ENCODE results near the gene NPY4R.
"Not testable (repeated sequence)": the region's sequence is repeated elsewhere in the genome, so short reads cannot be mapped to it uniquely, and the experiment has no call there.

NPY4R gene

DNA sequence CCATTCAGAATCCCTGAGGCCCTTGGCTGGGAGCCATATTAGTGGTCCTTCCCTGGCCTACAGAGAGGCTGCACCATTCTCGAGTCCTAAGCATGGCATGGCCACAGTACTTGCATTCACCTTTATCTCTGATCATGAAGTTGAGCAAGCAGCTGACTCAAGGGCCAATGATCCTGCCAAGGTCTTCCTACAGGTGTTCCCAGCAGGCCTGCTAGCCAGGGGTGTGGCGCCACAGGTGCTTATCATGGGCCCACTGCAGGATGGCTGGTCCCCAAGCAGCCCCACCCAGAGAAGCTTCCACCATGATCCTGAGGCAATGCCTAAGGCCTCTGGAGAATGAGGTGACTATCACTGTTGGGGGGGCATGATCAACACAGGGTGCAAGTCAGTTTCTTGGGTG is 42.2 kb downstream of the NPY4R start:
- in situ Hi-C loops (cut with MboI; ENCODE audit: low pct_unique_long_range_greater_than_20kb, low sequenced_read_pairs, unreplicated experiment); DNase-seq (ENCODE audit: low spot score): not testable (repeated sequence)

DNA sequence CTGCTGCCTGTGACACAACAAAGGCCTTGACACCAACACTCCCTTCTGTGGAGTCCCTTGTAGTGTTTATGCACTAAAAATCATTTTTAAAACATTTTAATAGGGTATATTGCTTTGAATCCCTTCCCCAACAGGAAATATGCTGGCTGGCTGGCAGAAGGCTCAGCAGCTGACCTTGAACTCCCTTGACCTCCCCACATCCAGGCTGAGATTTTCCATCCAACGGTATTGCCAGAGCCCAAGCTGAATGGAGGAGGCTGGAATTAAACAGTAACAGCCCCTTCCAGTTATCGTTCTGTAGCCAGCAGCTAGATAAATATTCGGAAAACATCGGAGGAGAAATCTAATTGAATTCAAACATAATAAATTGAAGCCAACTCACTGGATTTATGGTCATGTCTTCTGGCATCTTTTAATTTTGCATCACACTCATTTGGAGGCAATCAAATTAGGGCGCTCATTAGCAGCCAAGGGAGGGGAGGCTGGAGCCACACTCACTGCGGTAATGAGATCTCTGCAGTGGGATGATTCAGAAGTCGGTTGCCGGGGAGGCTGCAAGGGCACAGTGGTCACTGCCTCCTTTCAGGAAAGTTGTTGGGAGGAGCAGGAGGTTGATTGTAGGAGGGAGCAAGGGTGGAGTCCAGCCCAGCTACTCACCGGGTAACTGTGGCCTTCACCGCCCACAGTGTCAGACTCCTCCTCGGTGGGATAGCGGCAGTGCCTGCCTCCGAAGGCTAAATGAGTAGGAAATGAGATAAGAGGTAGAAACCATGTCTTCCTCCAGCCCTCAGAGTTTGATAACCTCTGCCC is 46.0 kb downstream of the NPY4R start:
- DNase-seq (ENCODE audit: low spot score); in situ Hi-C loops (cut with MboI; ENCODE audit: low pct_unique_long_range_greater_than_20kb, low sequenced_read_pairs, unreplicated experiment): not testable (repeated sequence)

DNA sequence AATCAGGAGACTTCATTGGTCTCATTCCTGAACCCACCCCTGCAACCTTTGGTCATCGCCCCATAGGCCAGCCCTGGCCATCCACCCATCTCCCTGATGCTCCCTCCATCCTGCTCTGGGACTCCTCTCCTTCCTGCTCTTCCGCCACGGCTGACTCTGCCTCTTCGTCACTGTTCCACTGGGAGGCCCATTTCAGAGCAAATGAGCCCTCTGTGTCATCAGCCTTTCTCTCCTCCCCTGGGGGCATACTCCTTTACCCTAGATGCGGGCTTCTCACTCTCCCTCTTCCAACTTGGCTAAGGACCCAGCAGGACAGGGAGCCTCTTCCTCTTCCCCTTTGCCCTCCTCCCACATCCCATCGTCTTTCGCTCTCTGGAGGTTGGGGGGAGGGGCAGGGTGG is 47.5 kb downstream of the NPY4R start:
- in situ Hi-C loops (cut with MboI; ENCODE audit: low pct_unique_long_range_greater_than_20kb, low sequenced_read_pairs, unreplicated experiment), result not testable (repeated sequence)

DNA sequence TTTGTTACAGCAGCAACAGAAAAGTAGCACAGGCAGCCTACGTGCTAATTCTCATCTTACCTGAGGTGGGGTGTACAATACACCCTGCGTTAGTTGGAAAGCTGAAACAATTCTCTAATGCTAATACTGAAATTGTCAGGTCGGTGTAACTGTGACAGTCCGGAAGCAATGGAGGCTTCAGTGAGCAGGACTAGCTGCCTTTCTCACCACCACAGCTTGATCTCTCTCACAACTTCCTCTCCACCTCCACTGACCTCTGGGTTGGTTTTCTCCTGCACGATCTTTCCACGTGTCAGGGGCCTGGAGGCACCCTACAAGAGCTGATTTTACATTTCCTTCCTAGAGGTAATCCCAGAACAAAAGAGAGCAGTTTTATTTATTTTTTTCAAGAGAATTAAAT is 50.5 kb downstream of the NPY4R start:
- DNase-seq (ENCODE audit: low spot score); in situ Hi-C loops (cut with MboI; ENCODE audit: low pct_unique_long_range_greater_than_20kb, low sequenced_read_pairs, unreplicated experiment): not testable (repeated sequence)

More for the DNA sequence above, 47.5 kb downstream of the NPY4R start:
- not testable (repeated sequence) for DNase-seq (ENCODE audit: low spot score)

DNA sequence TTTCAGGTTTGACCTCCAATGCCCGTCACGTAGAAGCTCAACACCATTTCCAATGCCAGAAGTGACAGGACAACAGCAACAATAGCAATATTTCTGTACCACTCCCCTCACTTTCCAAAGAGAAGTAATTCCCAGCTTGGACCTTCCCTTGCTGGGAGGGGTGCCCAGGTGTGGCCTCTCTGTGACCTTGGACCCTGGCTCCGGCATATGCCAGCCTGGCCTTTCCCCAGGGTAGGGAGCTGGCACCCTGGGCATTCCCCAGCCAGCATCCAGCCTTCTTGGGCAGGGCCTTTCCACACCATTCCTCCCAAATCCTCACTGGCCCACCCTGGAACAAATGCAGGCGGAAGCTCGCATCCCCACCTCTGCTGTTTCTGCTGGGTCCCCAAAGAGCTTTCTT is 53.1 kb downstream of the NPY4R start:
- in situ Hi-C loops (cut with MboI; ENCODE audit: low pct_unique_long_range_greater_than_20kb, low sequenced_read_pairs, unreplicated experiment); DNase-seq (ENCODE audit: low spot score): not testable (repeated sequence)

DNA sequence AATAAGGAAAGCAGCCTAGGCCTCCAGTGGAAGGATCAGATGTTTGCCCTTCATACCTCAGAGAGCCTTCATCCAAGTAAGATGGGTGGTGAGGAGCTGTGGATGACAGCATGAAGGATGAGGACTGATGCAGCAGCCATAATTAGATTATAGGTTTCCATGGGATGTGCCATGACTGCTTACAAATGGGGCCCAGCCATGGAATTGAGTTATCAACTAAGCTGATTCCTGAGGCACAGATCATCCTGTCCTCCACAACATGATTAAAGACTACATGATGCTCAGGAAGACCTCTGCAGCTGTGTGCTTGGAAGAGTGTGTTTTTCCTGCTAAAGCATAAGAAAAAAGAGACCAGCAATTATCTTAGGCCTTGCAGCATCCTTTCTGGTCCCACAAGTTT is 54.6 kb downstream of the NPY4R start:
- DNase-seq (ENCODE audit: low spot score); in situ Hi-C loops (cut with MboI; ENCODE audit: low pct_unique_long_range_greater_than_20kb, low sequenced_read_pairs, unreplicated experiment): not testable (repeated sequence)

Data from GM13977 (cell line).